Measurements from ENCODE around the gene FBXL14.

GRCh38 chr12:1608713-1609119 is 14.3 kb upstream of the FBXL14 start:
- TF ChIP-seq MAX (IDR thresholded peaks at IDR 0.05): no peak
- TF ChIP-seq REST (IDR thresholded peaks at IDR 0.05; ENCODE audit: low read depth): no peak
- no peak for TF ChIP-seq EGR1 (IDR thresholded peaks at IDR 0.05)
- TF ChIP-seq TAF1 (IDR thresholded peaks at IDR 0.05; ENCODE audit: low read depth): no peak
- TF ChIP-seq EP300 (IDR thresholded peaks at IDR 0.05; ENCODE audit: borderline replicate concordance): no peak
- TF ChIP-seq CEBPB (IDR thresholded peaks at IDR 0.05): no peak
- no peak for TF ChIP-seq USF1 (IDR thresholded peaks at IDR 0.05)
- TF ChIP-seq RAD21 (IDR thresholded peaks at IDR 0.05; ENCODE audit: low read depth): no peak
- no peak for TF ChIP-seq CREB1 (IDR thresholded peaks at IDR 0.05; ENCODE audit: low read depth)
